NOMO-1 treated with dmso at 0.1 percent for 144 hours (cell line): ENCODE measurements around the gene GFM1.

ENCODE experiments used
- DNase-seq: peaks from one replicate; lab custom pipeline; 2025; ENCODE audit not compliant: unreplicated experiment; lab: John Stamatoyannopoulos, UW

GFM1 gene

DNA sequence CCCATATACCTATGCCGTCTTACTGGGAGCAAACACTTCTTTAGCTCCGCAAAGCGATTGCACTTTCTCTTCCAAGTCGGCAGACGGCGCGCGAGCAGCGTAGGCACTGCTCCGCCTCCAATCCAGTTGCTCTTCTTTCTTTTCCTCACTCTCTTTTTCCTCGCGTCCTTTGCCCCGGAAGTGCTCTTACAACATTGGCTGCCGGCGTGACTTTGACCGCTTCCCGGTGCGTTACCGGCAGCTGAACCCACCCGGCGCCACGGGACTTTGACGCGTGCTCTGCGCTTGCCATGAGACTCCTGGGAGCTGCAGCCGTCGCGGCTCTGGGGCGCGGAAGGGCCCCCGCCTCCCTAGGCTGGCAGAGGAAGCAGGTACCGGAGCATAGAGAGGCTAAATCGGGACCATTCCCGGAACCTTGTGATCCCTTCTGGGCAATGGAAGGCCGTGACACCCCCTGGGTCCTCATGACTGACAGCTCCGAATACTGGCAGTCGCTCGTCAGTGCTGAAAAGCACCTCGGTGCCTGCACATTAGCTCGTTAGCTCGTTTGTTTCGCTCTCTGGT lies at the start of gene GFM1:
TSS of gene GFM1 (plus strand) at position 183 of the 564 bp plus-strand sequence. CDS start at position 291, 108 bp downstream.
- DNase-seq, result peak; percentile 98

DNA sequence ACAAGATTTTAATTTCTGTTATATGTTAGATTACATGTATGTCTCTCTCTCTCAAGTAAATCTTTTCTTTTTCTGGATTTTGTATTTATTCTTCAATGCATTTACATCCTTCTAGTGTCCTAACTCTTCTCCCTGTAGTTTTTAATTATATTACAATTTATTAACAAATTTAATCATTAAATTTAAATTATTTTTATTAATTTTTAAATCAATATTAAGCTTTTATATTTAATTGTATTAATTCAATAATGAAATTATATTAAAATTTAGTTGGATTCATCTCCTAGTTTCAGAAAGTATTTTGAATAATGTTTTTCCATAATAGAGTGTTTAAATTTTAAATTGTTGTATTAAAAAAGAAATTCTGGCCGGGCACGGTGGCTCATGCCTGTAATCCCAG lies 43.5 kb upstream of the GFM1 start:
- no peak for DNase-seq

DNA sequence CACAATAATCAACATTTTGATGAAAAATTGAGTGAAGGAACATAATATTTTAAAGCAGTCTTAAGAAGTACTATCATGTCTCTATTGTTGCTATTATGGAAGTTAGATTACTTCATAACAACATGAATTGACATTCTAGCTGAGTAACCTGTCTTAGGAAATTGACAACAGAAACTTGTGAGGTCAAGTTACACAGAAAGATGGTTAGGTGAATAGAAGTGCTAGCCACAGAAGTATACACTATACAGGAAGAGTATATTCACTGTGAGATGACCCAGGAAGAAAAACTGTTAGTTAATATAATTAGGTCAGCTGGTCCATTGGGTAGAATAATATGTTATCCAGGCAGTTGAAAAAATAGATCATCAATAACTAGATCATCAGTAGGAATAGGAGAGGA lies 42.1 kb upstream of the GFM1 start:
- no peak for DNase-seq

DNA sequence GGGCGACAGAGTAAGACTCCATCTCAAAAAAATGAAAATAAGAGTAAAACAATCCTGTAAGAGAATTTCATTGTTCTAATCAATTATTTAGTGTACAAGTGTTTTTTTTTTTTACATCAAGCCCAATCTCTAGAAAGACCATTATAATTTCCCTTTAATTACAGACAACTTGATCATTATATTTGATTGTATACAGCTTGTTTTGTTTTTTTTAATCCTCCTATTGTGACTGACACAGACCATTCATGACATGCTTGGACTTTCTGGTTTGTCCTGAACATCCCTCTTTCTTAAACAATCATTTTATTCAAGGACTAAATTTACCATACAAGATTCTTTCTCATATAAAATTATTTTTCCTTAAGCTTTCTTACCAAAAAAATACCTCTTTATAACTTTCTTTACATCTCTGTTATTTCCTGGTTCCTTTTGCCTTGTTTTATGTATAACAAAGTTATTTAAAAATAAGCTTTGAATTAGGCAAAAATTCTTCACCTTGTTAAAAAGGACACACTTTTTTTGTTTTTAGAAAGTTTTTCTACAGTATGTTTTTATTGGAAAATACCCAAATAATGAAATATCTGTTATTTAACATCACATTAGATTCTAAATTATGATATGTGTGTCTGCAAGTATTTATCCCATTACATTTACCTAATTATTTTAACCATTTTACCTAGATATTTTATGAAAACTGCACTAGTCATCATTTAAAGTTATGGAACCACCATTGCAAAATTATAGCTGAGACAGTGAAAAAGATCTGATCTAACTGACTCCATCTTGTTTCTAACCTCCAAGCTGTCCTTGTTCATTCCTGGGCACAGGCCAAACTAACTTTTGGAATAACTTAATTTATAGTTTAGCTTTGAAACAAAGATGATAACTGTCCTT lies 26.1 kb upstream of the GFM1 start:
- no peak for DNase-seq

DNA sequence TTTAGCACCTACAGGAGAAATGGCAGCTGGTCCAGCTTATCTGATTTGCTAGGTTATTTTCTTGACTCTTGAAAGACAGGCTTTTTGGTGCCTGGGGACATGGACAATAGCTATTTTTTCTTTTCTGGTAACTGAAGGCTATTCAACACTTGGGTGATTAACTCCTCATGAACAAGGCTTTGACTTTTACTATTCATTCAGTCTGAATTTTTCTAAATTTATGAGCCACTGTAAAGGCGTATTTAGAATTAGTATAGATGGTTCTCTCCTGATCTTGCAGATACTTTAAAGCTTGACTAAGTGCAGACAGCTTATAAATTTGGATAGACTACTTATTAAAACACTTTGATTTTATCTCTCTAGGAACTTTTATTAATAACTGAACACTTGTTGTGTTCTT lies 18.4 kb upstream of the GFM1 start:
- no peak for DNase-seq

DNA sequence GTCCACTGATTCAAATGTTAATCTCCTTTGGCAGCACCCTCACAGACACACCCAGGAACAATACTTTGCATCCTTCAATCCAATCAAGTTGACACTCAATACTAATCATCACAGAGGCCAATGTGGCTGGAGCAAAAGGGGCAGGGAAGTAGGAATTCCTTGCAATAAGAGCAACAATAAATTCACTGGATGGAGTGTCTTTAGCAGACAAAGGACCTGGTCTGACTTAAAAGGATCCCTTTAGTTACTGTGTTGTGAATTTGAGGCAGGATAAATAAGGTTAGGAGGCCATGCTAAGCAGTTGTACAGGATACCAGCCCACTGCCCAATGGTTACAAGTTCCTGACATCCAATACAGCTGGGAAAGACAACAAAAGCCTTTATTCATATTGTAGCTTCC lies 12.3 kb upstream of the GFM1 start:
- no peak for DNase-seq

DNA sequence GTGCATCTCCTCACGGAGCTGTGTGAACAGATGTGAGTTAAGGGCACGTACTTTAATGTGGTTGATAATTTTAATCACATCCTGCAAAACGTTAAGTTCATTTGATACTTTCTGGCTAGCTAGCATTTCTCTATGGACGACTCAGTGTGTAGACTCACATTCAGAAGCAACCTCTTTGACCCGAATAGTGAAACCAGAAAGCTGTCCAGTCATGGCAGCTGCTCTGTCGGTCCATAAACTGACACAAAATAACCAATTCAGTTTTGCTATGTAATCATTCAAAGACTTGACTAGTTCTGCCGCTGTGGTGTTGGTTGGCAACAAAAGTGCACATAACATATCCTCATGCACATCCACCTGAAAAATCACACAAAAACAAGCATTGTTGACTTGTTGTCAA lies 3.7 kb upstream of the GFM1 start:
- DNase-seq, result no peak

DNA sequence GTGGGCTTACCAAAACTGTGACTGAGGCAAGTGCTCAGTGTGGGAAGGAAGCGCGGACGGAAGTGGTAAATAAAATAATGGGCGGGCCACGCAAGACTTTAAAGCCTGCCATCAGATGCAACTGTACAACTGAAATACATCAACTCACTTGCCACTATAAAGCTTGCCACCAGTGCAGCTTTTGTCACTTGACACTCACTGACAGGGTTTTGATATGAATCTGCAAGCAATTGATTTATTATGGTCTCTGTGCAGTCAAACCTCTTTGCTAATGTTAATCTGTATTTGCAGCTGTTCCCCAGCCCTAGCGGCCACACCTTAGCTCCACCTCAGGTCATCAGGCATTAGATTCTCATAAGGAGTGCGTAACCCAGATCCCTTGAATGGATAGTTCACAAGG lies 2.3 kb upstream of the GFM1 start:
- no peak for DNase-seq

DNA sequence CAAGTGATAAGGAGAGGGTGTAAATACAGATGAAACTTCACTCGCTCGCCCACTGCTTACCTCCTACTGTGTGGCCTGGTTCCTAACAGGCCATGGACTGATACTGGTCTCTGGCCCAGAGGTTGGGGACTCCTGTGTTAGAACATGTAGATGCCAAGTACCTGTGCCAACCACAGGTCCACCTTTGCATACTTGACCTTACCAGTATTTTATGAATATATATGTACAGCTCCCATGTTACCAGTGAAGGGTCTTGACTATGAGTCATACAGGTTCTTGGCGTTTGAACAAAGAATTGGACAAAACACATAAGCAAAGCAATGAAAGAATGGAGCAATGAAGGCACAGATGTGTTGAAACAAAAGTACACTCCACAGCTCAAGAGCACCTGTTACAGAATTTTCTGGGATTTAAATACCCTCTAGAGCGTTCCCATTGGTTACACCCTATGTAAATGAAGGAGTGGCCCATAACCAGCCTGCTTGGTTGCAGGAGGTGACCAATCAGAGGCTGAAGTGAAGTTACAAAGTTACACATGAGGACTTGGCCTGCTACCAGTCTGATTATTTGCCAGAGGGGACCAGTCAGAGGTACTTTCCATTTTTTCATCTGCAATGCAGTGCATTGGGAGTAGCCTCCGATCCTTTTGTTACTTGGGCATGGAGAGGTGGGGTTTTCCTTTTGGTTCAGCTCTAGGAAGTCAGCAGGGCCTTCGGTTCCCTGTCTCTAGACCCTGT lies 1.7 kb upstream of the GFM1 start:
- DNase-seq, result no peak

DNA sequence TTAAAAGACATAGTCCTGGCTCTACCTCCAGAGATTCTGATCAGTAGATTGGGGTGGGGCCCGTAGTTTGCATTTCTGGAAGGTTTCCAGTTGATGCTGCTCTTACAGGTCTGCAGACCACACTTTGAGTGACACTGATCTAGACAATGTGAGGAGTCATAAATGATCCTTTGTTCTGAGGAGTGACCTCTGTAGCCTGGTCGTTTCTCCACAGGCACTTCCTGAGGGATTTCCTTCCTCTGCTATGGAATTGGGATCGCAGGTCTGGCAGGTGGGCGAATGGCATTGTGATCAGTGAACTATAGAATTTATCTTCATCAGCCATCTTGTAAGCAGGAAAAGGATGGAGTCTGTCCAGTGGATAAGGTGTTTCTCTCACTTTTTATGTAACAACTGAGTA lies 5.5 kb downstream of the GFM1 start:
- no peak for DNase-seq

DNA sequence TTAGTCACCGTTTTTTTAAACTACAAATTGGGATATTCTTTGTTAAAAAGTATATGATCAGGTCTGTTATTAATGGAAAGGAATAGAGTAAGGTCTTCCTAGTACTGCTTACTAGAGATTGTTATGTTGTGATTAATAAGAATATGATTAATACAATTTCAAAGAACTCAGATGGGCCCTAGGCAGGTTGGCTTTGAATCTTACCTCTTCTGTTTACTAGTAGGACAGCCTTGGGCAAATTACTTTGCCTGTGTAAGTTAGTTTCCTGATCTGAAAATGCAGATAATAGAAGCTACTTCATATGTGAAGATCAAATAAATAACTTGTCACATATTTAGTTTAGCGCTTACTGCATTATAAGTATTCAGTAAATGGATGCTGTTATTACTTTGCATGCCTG lies 6.9 kb downstream of the GFM1 start:
- DNase-seq, result no peak

DNA sequence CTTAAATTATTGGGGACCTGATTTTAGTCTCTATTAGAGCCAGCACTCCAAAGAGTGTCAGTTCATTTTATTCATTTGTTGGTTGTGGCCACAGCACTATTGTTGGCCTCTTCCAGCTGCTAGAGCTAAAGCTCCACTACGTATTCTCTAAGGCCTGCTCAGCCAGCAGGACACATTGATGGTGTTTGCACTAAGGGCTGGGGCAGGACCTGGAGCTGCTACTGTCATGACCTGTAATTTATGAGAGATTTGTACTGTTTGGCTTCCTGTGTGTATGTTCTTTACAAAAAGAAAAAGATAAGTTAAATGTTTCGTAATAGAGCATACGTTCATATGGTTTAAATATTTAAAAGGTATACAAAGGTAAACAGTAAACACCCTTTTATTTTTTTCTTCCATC lies 8.1 kb downstream of the GFM1 start:
- DNase-seq, result no peak

DNA sequence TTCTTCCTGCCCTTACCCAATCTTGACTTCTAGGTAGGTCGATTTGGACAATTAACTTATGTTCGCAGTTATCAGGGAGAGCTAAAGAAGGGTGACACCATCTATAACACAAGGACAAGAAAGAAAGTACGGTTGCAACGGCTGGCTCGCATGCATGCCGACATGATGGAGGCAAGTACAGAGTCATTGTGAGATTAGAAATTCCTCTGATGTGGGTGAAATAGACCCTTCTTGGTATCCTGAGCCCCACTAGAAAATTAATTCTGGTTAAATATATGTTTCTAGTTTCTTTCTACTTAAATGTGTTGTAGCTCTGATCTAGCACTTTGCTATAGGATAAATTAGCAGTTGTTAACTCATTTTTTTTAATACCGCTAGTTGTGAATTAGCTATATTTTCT lies 14.6 kb downstream of the GFM1 start:
- no peak for DNase-seq

DNA sequence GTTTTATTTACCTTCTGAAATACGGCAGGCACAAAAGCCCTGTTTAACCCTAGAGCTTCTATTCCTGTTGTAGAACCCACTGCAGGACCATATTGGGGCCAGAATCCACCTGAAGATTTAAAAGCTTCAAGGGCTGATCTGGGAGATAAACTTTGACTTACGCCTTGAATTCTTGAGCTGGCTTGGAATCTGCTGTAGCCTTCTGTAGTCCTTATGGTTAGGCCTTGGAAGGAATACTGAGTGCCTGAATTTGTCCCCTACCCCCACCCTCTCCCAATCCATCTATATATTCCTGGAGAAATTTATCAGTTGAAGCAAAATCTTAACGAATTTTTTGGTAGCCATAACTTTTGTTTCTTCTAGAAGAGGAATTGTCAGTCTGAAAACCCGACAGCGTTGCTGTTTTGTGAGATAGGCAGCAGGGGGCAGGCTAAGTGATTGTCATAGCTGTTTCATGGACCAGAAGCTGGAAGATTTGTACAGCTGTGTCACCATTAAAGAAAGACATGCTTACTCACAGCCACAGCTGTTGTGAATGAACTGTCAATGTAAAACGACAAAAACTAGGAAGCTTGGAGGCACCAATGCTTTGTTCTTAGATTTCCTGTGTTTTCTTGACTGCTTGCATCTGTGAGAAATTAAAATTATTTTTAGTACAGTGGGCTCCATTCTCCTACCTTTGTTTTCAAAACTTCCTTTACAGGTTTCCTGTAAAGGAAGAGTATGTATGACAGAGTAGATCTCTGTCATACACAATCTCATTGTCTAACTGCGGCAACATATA lies 15.3 kb downstream of the GFM1 start:
- no peak for DNase-seq

DNA sequence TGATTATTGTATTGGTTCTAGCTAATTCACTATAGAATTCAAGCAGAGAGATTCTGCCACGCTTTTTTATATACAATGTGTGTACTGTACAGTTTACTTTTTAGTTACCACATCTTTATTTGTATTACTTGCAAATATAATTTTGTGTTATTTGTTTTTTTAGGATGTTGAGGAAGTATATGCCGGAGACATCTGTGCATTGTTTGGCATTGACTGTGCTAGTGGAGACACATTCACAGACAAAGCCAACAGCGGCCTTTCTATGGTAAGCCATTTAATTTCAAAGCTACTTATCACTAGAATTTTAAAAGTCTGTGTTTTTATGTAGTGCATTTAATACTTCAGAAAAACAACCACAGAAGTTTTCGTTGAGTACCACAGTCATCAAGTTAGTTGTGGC lies 16.4 kb downstream of the GFM1 start:
- no peak for DNase-seq

DNA sequence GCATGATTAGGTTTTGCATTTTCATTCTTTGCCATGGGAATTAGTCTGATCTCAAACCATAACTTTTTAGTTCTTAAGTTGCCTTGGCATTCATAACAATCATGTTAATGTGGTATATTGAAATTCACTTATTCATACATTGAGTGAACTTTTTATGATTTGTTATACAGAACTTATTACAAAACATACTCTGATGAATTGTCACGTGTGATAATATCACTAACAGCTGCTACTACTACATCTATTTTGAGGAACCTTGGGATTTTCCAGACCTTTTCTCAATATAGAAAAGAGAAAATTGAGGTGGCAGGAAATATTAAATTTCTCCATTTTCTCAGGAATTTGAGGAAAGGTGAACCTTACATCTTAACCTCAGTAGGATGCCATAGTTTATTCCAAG lies 18.9 kb downstream of the GFM1 start:
- no peak for DNase-seq

DNA sequence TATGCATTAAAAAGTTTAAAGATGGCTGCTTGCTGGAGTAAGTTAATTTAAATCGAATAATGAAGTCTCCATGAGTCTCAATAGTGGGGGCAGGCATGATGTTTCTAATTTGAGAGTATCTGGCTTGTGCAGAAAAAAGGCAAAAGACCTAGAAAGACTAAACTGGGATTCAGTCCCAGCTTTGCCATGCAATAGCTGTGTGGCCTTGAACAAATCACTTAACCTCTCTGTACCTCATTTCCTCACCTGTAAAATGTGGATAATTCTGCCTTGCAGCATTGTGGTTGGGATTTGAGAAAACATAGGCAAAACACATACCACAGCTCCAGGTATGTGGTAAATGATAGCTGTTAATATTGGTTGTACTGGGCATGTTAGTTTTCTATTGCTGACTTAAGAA lies 19.5 kb downstream of the GFM1 start:
- no peak for DNase-seq

DNA sequence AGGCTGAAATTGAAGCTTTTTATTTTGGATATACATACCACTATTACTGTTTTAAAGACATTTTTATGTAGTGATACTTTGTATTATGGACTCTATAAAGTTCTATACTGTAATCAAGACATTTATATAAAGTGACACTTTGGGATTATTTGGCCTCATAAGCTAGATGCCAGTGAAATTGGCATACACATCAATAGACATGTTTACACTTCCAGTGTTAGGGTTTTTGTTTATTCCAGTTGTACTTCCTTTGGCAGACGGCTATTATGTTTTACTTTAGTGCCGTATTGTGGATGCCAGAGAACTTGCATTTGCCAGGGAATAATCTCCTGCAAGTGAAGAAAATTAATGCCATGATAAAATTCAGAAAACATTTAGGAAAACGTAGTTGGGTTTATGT lies 22.1 kb downstream of the GFM1 start:
- no peak for DNase-seq

DNA sequence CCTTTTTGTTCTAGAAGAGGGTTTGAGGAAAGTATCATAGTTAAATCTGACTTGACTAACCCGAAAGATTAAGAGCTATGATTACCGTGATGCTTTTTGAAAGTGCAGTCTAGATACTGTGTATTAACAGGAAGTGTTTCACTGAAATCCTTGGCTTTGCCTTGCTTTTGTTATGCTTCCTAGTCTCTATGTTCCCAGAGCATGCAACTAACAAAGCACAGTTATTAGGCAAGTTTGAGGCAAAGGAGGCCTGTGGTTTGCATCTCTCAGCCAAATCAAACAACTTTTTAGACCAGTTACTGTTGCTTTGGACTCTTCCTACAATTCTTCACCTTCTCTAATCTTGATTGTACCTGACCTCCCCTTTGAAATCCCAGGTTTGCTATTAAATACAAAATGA lies 24.2 kb downstream of the GFM1 start:
- DNase-seq, result no peak

DNA sequence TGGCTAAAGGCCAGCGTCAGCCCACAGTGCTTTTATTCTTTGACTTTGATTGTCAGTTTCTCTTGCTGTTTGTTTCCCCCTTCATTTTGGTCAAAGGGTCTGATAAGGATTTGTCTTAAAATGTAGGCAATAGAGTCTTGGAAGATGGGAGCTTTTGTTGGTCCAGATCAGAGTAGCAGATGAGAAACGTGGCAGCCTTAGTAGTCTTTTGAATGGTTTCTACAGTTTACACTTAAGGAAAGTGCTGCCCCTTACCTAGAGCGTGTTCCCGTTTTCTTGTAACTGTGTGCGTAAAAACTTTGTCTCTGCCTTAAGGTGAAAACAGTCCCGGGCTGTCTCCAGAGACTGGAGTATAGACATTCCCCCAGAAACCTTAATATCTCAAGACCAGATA lies 27.5 kb downstream of the GFM1 start:
- DNase-seq, result no peak
